GM21529 (cell line): ENCODE data around the gene FADS2.

Experiments
- ATAC-seq: cut with Tn5 transposase; IDR thresholded peaks from one replicate; pipeline ENCODE4 v1.9.1; 2021; ENCODE audit not compliant: unreplicated experiment

Gene FADS2

GRCh38 chr11:61820174-61820573, 7.9 kb upstream of the FADS2 start:
- no peak for ATAC-seq

- peak; percentile 6 for ATAC-seq
These were observed 1.1 kb upstream of the FADS2 start for GRCh38 chr11:61826930-61827570.

GRCh38 chr11:61828379-61828628, 204 bp downstream of the FADS2 start:
- no peak for ATAC-seq

GRCh38 chr11:61828629-61829407, 718 bp downstream of the FADS2 start:
- ATAC-seq: peak; percentile 31

GRCh38 chr11:61829806-61830205, 1.7 kb downstream of the FADS2 start:
- ATAC-seq: no peak

GRCh38 chr11:61830237-61831105, 2.4 kb downstream of the FADS2 start:
- ATAC-seq: no peak

GRCh38 chr11:61832207-61832606, 4.1 kb downstream of the FADS2 start:
- no peak for ATAC-seq

- ATAC-seq: no peak
These were observed 4.7 kb downstream of the FADS2 start for GRCh38 chr11:61832754-61833153.

GRCh38 chr11:61833471-61833870, 5.4 kb downstream of the FADS2 start:
- no peak for ATAC-seq

- ATAC-seq: no peak
These were observed 5.8 kb downstream of the FADS2 start for GRCh38 chr11:61833926-61834277.

GRCh38 chr11:61834278-61835048, 6.4 kb downstream of the FADS2 start:
- ATAC-seq: peak; percentile 93

GRCh38 chr11:61836193-61836592, 8.1 kb downstream of the FADS2 start:
- no peak for ATAC-seq

GRCh38 chr11:61837411-61838005, 9.4 kb downstream of the FADS2 start:
- ATAC-seq: no peak

- no peak for ATAC-seq
These were observed 10.4 kb downstream of the FADS2 start for GRCh38 chr11:61838501-61838900.

GRCh38 chr11:61838921-61839320, 10.8 kb downstream of the FADS2 start:
- ATAC-seq: no peak

GRCh38 chr11:61839742-61840141, 11.6 kb downstream of the FADS2 start:
- no peak for ATAC-seq

GRCh38 chr11:61840371-61840770, 12.3 kb downstream of the FADS2 start:
- no peak for ATAC-seq

- no peak for ATAC-seq
These were observed 13.8 kb downstream of the FADS2 start for GRCh38 chr11:61841636-61842527.

- ATAC-seq: no peak
These were observed 14.4 kb downstream of the FADS2 start for GRCh38 chr11:61842528-61842820.

- no peak for ATAC-seq
These were observed 16.9 kb downstream of the FADS2 start for GRCh38 chr11:61844909-61845565.
